NT2/D1 (cell line): ENCODE results near the gene GNAI3.

Experiments
- DNase-seq: peaks from one replicate; pipeline ENCODE4 v3.0.0-alpha.2; 2011; ENCODE audit warnings: low read depth, low spot score
- H3K27me3 ChIP-seq: 2 replicates; pipeline ENCODE4 v1.6.0; 2011; ENCODE audit warnings: mild to moderate bottlenecking; ENCODE audit not compliant: insufficient read length, insufficient read depth
- H3K36me3 ChIP-seq: 2 replicates; pipeline ENCODE4 v1.6.1; 2011; ENCODE audit warnings: mild to moderate bottlenecking, low read length, mixed read lengths; ENCODE audit not compliant: insufficient read depth, insufficient read length
- H3K4me1 ChIP-seq: 2 replicates; pipeline ENCODE4 v1.5.1; 2011; ENCODE audit not compliant: insufficient read depth, insufficient read length
- H3K4me3 ChIP-seq: 2 replicates; pipeline ENCODE4 v1.5.1; 2011; ENCODE audit warnings: low read depth; ENCODE audit not compliant: insufficient read length
- H3K9ac ChIP-seq: 2 replicates; pipeline ENCODE4 v1.6.0; 2011; ENCODE audit warnings: low read depth; ENCODE audit not compliant: insufficient read length
- H3K9me3 ChIP-seq: 2 replicates; pipeline ENCODE4 v1.5.1; 2011; ENCODE audit warnings: mild to moderate bottlenecking, low read length; ENCODE audit not compliant: insufficient read depth
- SUZ12 ChIP-seq: IDR thresholded peaks from 2 replicates; pipeline ENCODE4 v1.6.1; 2011; ENCODE audit not compliant: insufficient read length, insufficient read depth; ENCODE audit errors: extremely low read depth
- YY1 ChIP-seq: IDR thresholded peaks from 2 replicates; pipeline ENCODE4 v1.6.1; 2011; ENCODE audit not compliant: insufficient read length, insufficient read depth
- ZNF274 ChIP-seq: IDR thresholded peaks from 2 replicates; pipeline ENCODE4 v1.6.1; 2011; ENCODE audit warnings: mild to moderate bottlenecking, low read depth, low read length

GNAI3 gene

DNA sequence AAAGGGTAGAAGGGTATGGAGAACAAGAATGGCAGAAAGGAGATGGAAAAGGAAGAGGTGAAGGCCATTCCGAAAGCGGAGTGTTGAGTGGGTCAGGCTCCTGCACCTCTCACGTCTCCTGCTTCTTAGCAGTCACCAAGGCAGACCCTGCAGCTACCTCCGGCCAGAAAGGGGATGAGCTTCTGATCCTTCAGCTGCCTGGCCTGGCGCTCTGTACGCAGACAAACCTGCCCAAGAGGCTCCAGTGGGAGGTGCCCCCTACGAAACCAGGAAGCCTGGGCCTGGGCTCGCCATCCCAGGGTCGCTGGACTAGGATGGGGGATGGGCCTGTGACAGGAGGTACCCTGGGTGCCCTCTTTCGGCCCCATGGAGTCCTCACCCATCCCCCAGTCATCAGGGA is 5.8 kb upstream of the GNAI3 start:
- Histone ChIP-seq H3K9me3 (no peaks in the 10 kb centered on the region), H3K4me1 (peaks cover 16% of the 10 kb centered on the region)
- TF ChIP-seq SUZ12 (no peak), ZNF274 (no peak), YY1 (no peak)

DNA sequence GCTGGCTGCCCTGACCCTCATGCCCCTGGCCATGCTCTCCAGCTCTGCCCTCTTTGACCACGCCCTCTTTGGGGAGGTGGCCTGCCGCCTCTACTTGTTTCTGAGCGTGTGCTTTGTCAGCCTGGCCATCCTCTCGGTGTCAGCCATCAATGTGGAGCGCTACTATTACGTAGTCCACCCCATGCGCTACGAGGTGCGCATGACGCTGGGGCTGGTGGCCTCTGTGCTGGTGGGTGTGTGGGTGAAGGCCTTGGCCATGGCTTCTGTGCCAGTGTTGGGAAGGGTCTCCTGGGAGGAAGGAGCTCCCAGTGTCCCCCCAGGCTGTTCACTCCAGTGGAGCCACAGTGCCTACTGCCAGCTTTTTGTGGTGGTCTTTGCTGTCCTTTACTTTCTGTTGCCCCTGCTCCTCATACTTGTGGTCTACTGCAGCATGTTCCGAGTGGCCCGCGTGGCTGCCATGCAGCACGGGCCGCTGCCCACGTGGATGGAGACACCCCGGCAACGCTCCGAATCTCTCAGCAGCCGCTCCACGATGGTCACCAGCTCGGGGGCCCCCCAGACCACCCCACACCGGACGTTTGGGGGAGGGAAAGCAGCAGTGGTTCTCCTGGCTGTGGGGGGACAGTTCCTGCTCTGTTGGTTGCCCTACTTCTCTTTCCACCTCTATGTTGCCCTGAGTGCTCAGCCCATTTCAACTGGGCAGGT is 5.0 kb upstream of the GNAI3 start:
- Histone ChIP-seq H3K4me3 (no peak overlapping the region), H3K9me3 (no peaks in the 10 kb centered on the region), H3K9ac (no peak overlapping the region), H3K27me3 (no peaks in the 10 kb centered on the region), H3K36me3 (no peaks in the 10 kb centered on the region), H3K4me1 (peaks cover 16% of the 10 kb centered on the region)
- no peak for DNase-seq
- no peak for TF ChIP-seq SUZ12
- no peak for TF ChIP-seq ZNF274
- TF ChIP-seq YY1, result no peak

More for the DNA sequence above, 5.8 kb upstream of the GNAI3 start:
- Histone ChIP-seq H3K36me3 (no peaks in the 10 kb centered on the region), H3K9ac (no peak overlapping the region), H3K4me3 (no peak overlapping the region), H3K27me3 (no peaks in the 10 kb centered on the region)
- DNase-seq, result no peak

DNA sequence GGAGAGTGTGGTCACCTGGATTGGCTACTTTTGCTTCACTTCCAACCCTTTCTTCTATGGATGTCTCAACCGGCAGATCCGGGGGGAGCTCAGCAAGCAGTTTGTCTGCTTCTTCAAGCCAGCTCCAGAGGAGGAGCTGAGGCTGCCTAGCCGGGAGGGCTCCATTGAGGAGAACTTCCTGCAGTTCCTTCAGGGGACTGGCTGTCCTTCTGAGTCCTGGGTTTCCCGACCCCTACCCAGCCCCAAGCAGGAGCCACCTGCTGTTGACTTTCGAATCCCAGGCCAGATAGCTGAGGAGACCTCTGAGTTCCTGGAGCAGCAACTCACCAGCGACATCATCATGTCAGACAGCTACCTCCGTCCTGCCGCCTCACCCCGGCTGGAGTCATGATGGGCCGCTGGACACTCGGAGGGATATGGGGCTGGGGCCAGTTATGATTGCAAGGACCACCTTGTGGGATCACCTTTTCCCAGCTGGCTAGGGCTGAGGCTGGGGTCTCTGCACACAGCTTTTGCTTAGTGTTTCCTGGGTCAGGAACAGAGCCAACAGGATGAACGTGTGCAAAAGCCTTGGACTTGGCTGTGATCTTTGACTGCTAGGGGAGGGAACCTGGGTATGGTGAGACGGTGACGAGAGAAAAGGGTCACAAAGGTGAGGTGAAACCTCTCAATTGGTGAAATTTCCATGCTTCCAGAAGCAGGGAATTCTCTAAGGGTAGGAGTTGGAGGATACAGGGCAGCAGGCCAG is 4.3 kb upstream of the GNAI3 start:
- H3K9ac ChIP-seq, result no peak overlapping the region
- TF ChIP-seq YY1 (no peak), SUZ12 (no peak), ZNF274 (no peak)

DNA sequence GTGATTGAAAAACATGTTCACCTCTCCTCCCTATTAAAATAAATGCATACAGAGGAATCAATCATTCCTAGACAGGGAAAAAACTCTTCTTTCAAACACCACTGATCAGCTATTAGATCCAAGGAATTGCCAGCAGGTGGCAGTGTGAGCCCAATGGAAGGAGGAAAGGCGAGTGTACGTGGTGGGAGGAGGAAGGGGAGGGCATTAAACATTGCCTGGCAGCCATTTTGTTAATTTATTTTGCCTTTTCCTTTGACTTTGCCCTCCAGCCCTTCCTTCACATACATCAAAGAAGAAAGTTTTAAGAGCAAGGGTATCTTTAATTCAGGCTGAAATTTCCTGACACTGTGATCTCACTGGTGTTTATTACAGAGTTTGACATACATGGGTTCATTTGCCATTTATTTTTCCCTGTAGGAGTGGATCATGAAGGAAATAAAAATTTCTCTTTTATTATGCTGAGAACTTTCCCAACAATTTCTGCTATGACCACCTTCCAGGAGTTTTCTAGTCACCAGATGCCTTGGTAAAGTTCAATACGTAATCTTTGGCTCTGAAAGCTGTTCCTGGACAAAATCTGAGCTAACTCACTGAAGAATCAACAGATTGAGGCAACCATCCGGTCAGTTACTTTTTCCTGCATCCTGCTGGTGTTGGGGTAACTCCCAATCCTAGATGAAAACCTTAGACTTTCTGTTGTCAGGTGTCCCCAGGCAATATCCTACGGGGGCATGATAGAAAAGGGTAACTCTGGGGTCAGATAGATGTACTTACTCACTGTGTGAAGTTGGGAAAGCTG is 1.9 kb upstream of the GNAI3 start:
- DNase-seq, result peak; percentile 86
- Histone ChIP-seq H3K36me3 (no peaks in the 10 kb centered on the region), H3K9ac (peak overlapping the region; percentile 24), H3K9me3 (no peaks in the 10 kb centered on the region), H3K4me1 (peaks cover 5% of the 10 kb centered on the region), H3K27me3 (no peaks in the 10 kb centered on the region), H3K4me3 (no peak overlapping the region)
- TF ChIP-seq SUZ12, result no peak
- TF ChIP-seq YY1, result peak; percentile 83

More for the DNA sequence above, 4.3 kb upstream of the GNAI3 start:
- no peaks in the 10 kb centered on the region for H3K27me3 ChIP-seq
- no peaks in the 10 kb centered on the region for H3K9me3 ChIP-seq
- H3K4me1 ChIP-seq, result peaks cover 15% of the 10 kb centered on the region
- H3K36me3 ChIP-seq, result no peaks in the 10 kb centered on the region
- H3K4me3 ChIP-seq, result no peak overlapping the region
- DNase-seq, result no peak

DNA sequence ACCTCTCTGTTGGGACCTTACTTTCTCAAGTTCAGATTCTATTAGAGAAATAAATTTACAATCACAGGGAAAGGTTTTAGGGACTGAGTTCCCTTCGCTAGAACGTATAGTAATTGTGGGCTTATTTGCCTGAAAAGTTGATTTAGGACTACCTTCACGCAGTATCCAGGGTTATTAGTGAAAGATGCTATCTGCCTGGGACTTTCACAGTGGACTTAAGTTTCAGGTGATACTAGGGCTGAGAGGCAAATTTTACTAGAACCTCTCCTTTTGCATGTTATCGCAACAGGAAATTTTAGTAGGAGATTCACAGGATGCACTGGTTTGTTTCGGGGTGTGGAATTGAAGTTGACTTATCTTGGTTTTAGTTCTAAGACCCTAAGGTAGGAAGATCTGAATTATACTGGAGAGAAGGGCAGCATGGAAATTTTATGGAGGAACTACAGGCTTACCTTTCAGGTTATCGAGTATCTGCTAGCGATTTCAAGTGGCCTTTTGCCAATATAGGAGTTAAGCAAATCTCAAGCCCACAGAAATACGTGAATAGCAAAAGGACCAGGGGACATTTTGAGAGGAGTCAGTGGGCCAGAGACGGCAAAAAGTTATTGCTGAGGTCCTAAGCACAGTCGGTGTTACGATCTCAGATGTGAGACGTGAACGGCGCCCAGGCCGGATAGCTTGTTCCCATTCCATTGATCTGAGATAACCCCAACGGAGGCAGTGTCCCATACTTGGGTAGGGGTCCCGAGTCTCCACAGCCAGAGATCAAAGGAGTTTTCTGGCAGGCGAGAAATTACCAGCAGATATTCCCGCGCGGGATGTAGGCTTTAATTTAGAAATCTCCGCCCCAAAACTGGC is 723 bp upstream of the GNAI3 start:
- peak overlapping the region; percentile 98 for H3K9ac ChIP-seq
- H3K4me3 ChIP-seq, result peak overlapping the region; percentile 89
- H3K36me3 ChIP-seq, result no peaks in the 10 kb centered on the region
- H3K9me3 ChIP-seq, result no peaks in the 10 kb centered on the region
- peaks cover 5% of the 10 kb centered on the region for H3K4me1 ChIP-seq
- no peak for DNase-seq
- TF ChIP-seq YY1 (no peak), SUZ12 (no peak), ZNF274 (no peak)
- no peaks in the 10 kb centered on the region for H3K27me3 ChIP-seq

DNA sequence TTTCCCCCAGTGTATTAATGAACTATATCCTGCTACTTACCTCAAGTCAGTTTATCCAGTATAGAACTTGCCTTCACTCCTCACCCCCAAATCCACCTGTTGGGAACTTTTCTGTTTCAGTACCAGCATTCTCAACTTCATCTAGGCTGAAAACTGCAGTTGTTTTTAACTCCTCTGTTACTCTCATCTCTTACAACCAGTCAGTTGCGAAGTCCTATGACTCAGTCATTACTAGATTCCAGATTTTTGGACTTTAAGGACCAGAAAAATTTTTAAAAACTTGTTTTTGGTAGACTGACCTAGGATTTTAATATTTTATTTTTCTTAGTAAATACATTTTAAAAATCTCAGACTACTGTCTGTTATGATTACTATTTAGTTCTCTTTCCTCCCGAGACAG is 8.1 kb downstream of the GNAI3 start:
- Histone ChIP-seq H3K9me3 (no peaks in the 10 kb centered on the region), H3K4me3 (no peak overlapping the region), H3K9ac (no peak overlapping the region), H3K4me1 (no peaks in the 10 kb centered on the region), H3K27me3 (no peaks in the 10 kb centered on the region), H3K36me3 (peaks cover 7% of the 10 kb centered on the region)
- TF ChIP-seq ZNF274, result no peak
- no peak for TF ChIP-seq YY1
- no peak for DNase-seq
